ENCODE results near the gene TGFBR1.

- TF ChIP-seq, protein P1, sequence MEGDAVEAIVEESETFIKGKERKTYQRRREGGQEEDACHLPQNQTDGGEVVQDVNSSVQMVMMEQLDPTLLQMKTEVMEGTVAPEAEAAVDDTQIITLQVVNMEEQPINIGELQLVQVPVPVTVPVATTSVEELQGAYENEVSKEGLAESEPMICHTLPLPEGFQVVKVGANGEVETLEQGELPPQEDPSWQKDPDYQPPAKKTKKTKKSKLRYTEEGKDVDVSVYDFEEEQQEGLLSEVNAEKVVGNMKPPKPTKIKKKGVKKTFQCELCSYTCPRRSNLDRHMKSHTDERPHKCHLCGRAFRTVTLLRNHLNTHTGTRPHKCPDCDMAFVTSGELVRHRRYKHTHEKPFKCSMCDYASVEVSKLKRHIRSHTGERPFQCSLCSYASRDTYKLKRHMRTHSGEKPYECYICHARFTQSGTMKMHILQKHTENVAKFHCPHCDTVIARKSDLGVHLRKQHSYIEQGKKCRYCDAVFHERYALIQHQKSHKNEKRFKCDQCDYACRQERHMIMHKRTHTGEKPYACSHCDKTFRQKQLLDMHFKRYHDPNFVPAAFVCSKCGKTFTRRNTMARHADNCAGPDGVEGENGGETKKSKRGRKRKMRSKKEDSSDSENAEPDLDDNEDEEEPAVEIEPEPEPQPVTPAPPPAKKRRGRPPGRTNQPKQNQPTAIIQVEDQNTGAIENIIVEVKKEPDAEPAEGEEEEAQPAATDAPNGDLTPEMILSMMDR (conservative IDR thresholded peaks at IDR 0.05 in 1 of 2, IDR thresholded peaks at IDR 0.05 in 1 of 2; ENCODE audit: low read depth in 1 of 2, low read length in 2 of 2): no peak
- TF ChIP-seq EZH2 (IDR thresholded peaks at IDR 0.05; ENCODE audit: low read length, missing control alignments): no peak
Observed at GRCh38 chr9:99070681-99071080, 34.2 kb upstream of the TGFBR1 start.
